Measurements from ENCODE around the gene SLC18A3.

SLC18A3 gene

DNA sequence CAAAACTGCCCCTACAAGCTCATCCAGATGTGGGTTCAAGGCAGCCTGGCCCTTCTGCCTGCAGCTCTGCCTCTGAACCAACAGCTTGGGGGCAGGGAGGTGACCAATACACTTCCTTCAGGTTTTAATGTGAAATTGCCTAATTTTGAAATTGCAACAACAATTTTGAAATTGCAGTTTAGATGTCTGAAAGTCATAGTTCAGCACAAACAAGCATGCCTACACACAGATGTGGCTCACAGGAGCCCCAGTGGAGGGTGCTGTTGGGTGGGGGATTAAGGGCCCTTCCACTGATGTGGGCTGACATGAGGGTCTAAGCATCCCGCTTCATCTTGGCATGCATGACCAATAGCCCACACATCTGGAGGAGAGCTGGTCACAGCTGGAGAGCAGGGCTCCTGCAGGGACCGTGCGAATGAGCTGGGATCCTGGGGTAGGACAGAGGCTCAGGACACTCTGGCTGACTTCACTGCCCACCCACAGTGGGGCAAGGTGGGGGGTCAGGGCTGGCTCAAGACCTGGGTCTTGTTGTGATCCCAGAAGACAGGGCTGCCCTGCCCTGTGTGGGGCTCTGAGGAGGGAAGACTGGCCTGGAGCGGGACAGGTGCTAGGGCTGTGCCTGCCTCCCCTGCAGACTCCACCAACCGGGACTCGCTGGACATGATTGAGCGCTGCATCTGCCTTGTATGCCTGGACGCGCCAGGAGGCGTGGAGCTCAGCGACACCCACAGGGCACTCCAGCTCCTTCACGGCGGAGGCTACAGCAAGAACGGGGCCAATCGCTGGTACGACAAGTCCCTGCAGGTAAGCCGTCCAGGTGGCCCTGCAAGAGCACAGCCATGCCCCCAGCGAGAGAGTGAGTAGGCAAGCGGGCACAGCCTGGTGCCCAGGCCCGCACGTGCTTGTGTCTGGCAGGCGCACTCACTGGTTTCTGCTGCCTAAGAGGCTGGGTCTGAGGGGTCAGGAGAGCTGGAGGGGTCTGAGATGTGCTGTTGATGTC, 36.1 kb downstream of the SLC18A3 start:
- H3K9me3 Mint-ChIP-seq, result no peaks in the 10 kb centered on the region
- H3K27ac Mint-ChIP-seq, result no peak overlapping the region
- H3K36me3 Mint-ChIP-seq (ENCODE audit: low read depth), result no peaks in the 10 kb centered on the region
- H3K4me3 Mint-ChIP-seq, result no peak overlapping the region
- peaks cover 16% of the 10 kb centered on the region for H3K27me3 Mint-ChIP-seq
- peaks cover 13% of the 10 kb centered on the region for H3K4me1 Mint-ChIP-seq (ENCODE audit: low read depth)

DNA sequence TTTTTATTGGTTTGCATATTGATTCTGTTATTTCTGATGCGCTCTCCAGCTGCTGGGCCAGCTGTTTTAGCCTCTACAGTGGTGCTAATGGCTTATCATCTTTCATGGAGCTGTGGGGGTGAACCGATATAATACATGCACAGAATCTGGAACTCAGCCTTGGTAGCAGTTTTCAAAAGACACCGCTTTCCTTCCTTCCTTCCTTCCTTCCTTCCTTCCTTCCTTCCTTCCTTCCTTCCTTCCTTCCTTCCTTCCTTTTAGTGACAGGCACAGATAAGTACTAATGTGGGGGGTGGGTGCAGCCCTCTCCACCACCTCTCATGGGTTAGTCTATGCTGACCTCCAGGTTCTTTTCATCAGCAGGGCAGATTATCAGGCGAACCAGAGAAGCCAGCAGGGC, 37.4 kb downstream of the SLC18A3 start:
- Mint-ChIP-seq H3K27me3 (peaks cover 10% of the 10 kb centered on the region), H3K4me1 (ENCODE audit: low read depth) (peaks cover 13% of the 10 kb centered on the region), H3K36me3 (ENCODE audit: low read depth) (no peaks in the 10 kb centered on the region), H3K4me3 (no peak overlapping the region), H3K27ac (no peak overlapping the region), H3K9me3 (no peaks in the 10 kb centered on the region)

- H3K9me3 Mint-ChIP-seq, result no peaks in the 10 kb centered on the region
- H3K27me3 Mint-ChIP-seq, result peaks cover 10% of the 10 kb centered on the region
- no peak overlapping the region for H3K4me3 Mint-ChIP-seq
- no peak overlapping the region for H3K27ac Mint-ChIP-seq
- no peaks in the 10 kb centered on the region for H3K36me3 Mint-ChIP-seq (ENCODE audit: low read depth)
- peaks cover 13% of the 10 kb centered on the region for H3K4me1 Mint-ChIP-seq (ENCODE audit: low read depth)
These were observed 38.1 kb downstream of the SLC18A3 start for GRCh38 chr10:49647985-49648795.

DNA sequence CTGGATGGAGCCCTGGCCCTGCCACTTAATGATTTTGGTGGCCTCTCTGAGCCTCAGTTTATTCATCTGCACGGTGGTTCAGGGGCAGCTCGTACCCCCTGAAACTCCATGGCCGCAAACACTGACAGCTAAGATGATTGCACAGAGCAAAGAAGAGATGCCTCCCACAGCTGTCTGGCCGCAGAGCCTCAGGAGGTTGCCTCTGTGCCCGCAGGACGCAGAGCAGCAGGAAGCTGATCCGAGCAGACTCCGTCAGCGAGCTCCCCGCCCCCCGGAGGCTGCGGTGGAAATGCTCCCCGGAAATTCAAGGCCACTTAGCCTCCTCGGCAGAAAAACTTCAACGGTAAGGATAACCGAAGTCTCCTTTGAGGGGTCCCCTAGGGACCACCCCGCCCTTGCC, 39.2 kb downstream of the SLC18A3 start:
- H3K4me3 Mint-ChIP-seq, result no peak overlapping the region
- H3K9me3 Mint-ChIP-seq, result no peaks in the 10 kb centered on the region
- peaks cover 13% of the 10 kb centered on the region for H3K4me1 Mint-ChIP-seq (ENCODE audit: low read depth)
- no peak overlapping the region for H3K27ac Mint-ChIP-seq
- peaks cover 10% of the 10 kb centered on the region for H3K27me3 Mint-ChIP-seq
- no peaks in the 10 kb centered on the region for H3K36me3 Mint-ChIP-seq (ENCODE audit: low read depth)

- H3K27me3 Mint-ChIP-seq, result peaks cover 10% of the 10 kb centered on the region
- H3K36me3 Mint-ChIP-seq (ENCODE audit: low read depth), result no peaks in the 10 kb centered on the region
- H3K4me1 Mint-ChIP-seq (ENCODE audit: low read depth), result peaks cover 13% of the 10 kb centered on the region
- no peaks in the 10 kb centered on the region for H3K9me3 Mint-ChIP-seq
- no peak overlapping the region for H3K4me3 Mint-ChIP-seq
- H3K27ac Mint-ChIP-seq, result no peak overlapping the region
These were observed 40.0 kb downstream of the SLC18A3 start for GRCh38 chr10:49649936-49650723.

DNA sequence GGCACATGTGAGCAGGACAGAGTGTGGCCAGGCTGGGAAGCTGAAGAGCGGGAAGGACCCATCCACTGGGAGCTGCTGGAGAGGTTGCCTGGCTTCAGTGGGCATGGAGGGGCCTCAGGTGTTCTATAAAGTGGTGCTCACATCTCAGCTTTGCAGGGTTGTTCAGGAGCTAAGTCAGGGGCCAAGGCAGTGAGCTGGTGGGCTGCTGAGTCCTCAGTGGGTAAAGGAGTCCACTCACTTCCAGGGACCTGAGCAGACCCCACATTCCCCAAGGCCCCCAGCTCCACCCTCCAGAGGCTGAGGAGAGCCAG, 40.6 kb downstream of the SLC18A3 start:
- H3K9me3 Mint-ChIP-seq, result no peaks in the 10 kb centered on the region
- H3K27me3 Mint-ChIP-seq, result peaks cover 10% of the 10 kb centered on the region
- H3K27ac Mint-ChIP-seq, result no peak overlapping the region
- no peaks in the 10 kb centered on the region for H3K36me3 Mint-ChIP-seq (ENCODE audit: low read depth)
- peaks cover 13% of the 10 kb centered on the region for H3K4me1 Mint-ChIP-seq (ENCODE audit: low read depth)
- H3K4me3 Mint-ChIP-seq, result no peak overlapping the region

- no peak overlapping the region for H3K4me3 Mint-ChIP-seq
- peaks cover 13% of the 10 kb centered on the region for H3K4me1 Mint-ChIP-seq (ENCODE audit: low read depth)
- no peaks in the 10 kb centered on the region for H3K9me3 Mint-ChIP-seq
- peaks cover 10% of the 10 kb centered on the region for H3K27me3 Mint-ChIP-seq
- no peak overlapping the region for H3K27ac Mint-ChIP-seq
- H3K36me3 Mint-ChIP-seq (ENCODE audit: low read depth), result no peaks in the 10 kb centered on the region
These were observed 41.1 kb downstream of the SLC18A3 start for GRCh38 chr10:49651039-49651835.

- peaks cover 16% of the 10 kb centered on the region for H3K27me3 Mint-ChIP-seq
- H3K27ac Mint-ChIP-seq, result no peak overlapping the region
- peaks cover 7% of the 10 kb centered on the region for H3K9me3 Mint-ChIP-seq
These were observed 41.8 kb downstream of the SLC18A3 start for GRCh38 chr10:49651917-49652316.

GRCh38 chr10:49652421-49653272, 42.5 kb downstream of the SLC18A3 start:
- H3K27ac Mint-ChIP-seq, result no peak overlapping the region
- H3K4me1 Mint-ChIP-seq (ENCODE audit: low read depth), result peaks cover 13% of the 10 kb centered on the region
- H3K27me3 Mint-ChIP-seq, result peaks cover 11% of the 10 kb centered on the region
- H3K36me3 Mint-ChIP-seq (ENCODE audit: low read depth), result no peaks in the 10 kb centered on the region
- H3K9me3 Mint-ChIP-seq, result peaks cover 7% of the 10 kb centered on the region
- H3K4me3 Mint-ChIP-seq, result no peak overlapping the region

More at GRCh38 chr10:49651917-49652316, 41.8 kb downstream of the SLC18A3 start:
- no peak overlapping the region for H3K4me3 Mint-ChIP-seq
- no peaks in the 10 kb centered on the region for H3K36me3 Mint-ChIP-seq (ENCODE audit: low read depth)
- peaks cover 13% of the 10 kb centered on the region for H3K4me1 Mint-ChIP-seq (ENCODE audit: low read depth)

- no peaks in the 10 kb centered on the region for H3K36me3 Mint-ChIP-seq (ENCODE audit: low read depth)
- H3K4me1 Mint-ChIP-seq (ENCODE audit: low read depth), result peaks cover 11% of the 10 kb centered on the region
- no peak overlapping the region for H3K27ac Mint-ChIP-seq
- peaks cover 7% of the 10 kb centered on the region for H3K9me3 Mint-ChIP-seq
- H3K27me3 Mint-ChIP-seq, result peaks cover 10% of the 10 kb centered on the region
- H3K4me3 Mint-ChIP-seq, result no peak overlapping the region
These were observed 43.3 kb downstream of the SLC18A3 start for GRCh38 chr10:49653273-49653929.

- Mint-ChIP-seq H3K27me3 (peaks cover 7% of the 10 kb centered on the region), H3K9me3 (peaks cover 13% of the 10 kb centered on the region), H3K4me3 (no peak overlapping the region), H3K27ac (no peak overlapping the region), H3K36me3 (ENCODE audit: low read depth) (no peaks in the 10 kb centered on the region), H3K4me1 (ENCODE audit: low read depth) (peaks cover 6% of the 10 kb centered on the region)
These were observed 44.1 kb downstream of the SLC18A3 start for GRCh38 chr10:49654036-49654693.

DNA sequence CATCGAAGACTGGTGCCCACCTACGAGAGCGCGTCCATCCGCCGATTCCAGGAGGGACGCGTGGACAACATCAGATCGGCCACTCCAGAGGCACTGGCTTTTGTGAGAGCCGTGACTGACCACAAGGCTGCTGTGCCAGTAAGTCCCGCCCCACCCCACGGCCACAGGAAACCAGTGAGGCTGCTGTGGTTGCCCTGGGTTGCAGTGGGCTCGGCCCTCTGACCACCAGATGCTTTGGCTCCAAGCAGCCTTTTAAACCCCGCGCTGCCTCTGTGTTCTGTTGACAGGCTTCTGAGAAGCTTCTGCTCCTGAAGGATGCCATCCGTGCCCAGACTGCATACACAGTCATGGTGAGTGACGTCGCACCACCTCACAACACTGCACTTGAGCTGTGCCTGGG, 45.0 kb downstream of the SLC18A3 start:
- H3K27me3 Mint-ChIP-seq, result peaks cover 7% of the 10 kb centered on the region
- no peaks in the 10 kb centered on the region for H3K4me1 Mint-ChIP-seq (ENCODE audit: low read depth)
- H3K4me3 Mint-ChIP-seq, result no peak overlapping the region

More for the DNA sequence above, 45.0 kb downstream of the SLC18A3 start:
- Mint-ChIP-seq H3K27ac (no peak overlapping the region), H3K36me3 (ENCODE audit: low read depth) (no peaks in the 10 kb centered on the region), H3K9me3 (peaks cover 16% of the 10 kb centered on the region)
